Thoracic aorta (tissue), 2 donors: ENCODE measurements around the gene FKBP15. TPM values are rescaled to one million over a fixed set of nuclear protein-coding genes. Genes with fewer than 3 reads are reported as not detected.
"Not testable (repeated sequence)": the region's sequence is repeated elsewhere in the genome, so short reads cannot be mapped to it uniquely, and the experiment has no call there.

ENCODE experiments used
- ATAC-seq: fragments of 150-250 bp; one replicate; pipeline ENCODE4 v1.8.0; 2017; ENCODE audit warnings: low read depth; ENCODE audit not compliant: insufficient number of reproducible peaks, low FRiP score
- DNase-seq: peaks from one replicate; pipeline ENCODE4 v3.0.0-alpha.2; 2020; ENCODE audit warnings: low spot score
- H3K27ac ChIP-seq, 2 donors: fragments of 200-600 bp; sonication (generic); 1 replicate in 1 of 2; 2 replicates in 1 of 2; pipeline ENCODE4 v1.5.1; 2016; ENCODE audit warnings: mild to moderate bottlenecking in 2 of 2, moderate library complexity in 2 of 2
- H3K27me3 ChIP-seq: fragments of 200-600 bp; sonication (generic); replicated peaks from 2 replicates; pipeline ENCODE4 v1.6.0; 2016; ENCODE audit warnings: mild to moderate bottlenecking; ENCODE audit not compliant: insufficient read depth
- H3K36me3 ChIP-seq: fragments of 200-600 bp; sonication (generic); one replicate; pipeline ENCODE4 v1.5.1; 2016
- H3K4me1 ChIP-seq, 2 donors: fragments of 200-600 bp; sonication (generic); 1 replicate in 1 of 2; 2 replicates in 1 of 2; pipeline versions ENCODE4 v1.5.1 to v1.6.0; 2016; ENCODE audit warnings: low read depth in 2 of 2, mild to moderate bottlenecking in 1 of 2; ENCODE audit not compliant: control insufficient read depth in 1 of 2
- H3K4me3 ChIP-seq: fragments of 200-600 bp; sonication (generic); 2 replicates; pipeline ENCODE4 v1.5.1; 2016; ENCODE audit warnings: mild to moderate bottlenecking
- H3K9me3 ChIP-seq: fragments of 200-600 bp; sonication (generic); 2 replicates; pipeline ENCODE4 v1.5.1; 2016
- CTCF ChIP-seq: fragments of 200-600 bp; sonication (generic); IDR thresholded peaks from one replicate; pipeline ENCODE4 v1.5.1; 2019; ENCODE audit warnings: antibody characterized with exemption
- total RNA-seq, 2 donors: library from RNA; depleted of rRNA; stranded (reverse); fragments of >200 nt; gene quantifications; one replicate each; pipeline versions ENCODE4 v1.1.0 to v1.2.3, GENCODE V29; 2016

The FKBP15 gene
- total RNA-seq, 2 donors from 2014 or later = 23.3 to 26.4 TPM

DNA sequence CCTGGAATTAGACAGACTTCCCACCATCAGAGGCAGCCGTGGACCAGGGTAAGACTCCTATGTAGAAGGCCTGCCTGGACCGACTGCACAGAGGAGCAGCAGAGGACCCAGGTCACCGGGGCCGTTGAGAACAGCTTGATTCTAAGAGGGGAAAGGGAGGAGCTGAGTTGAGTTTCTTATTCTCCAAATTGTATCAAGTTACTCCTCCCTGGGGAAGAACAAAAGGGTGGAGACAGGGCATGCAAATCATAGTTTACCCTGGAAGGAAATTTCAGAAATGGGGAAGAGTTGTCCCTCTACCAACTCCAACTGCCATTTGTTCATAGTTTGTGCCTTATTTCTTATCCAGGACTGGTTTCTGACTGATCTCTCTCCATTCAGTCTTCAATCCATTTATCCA, 91.2 kb downstream of the FKBP15 start:
- no peak for TF ChIP-seq CTCF
- Histone ChIP-seq H3K4me1 (no peaks in the 10 kb centered on the region), H3K27ac (no peak overlapping the region), H3K4me3 (no peak overlapping the region), H3K9me3 (no peaks in the 10 kb centered on the region), H3K27me3 (no peaks in the 10 kb centered on the region), H3K36me3 (no peaks in the 10 kb centered on the region)
- DNase-seq = no peak
- ATAC-seq = no peak

- ATAC-seq = no peak
- no peaks in the 10 kb centered on the region for H3K36me3 ChIP-seq
- H3K9me3 ChIP-seq = no peaks in the 10 kb centered on the region
Observed at GRCh38 chr9:113129466-113129865, 91.6 kb downstream of the FKBP15 start.

GRCh38 chr9:113125386-113126035, 95.6 kb downstream of the FKBP15 start:
- DNase-seq = no peak
- ATAC-seq = no peak
- no peak overlapping the region for H3K4me3 ChIP-seq
- H3K27ac ChIP-seq = no peak overlapping the region
- H3K36me3 ChIP-seq = no peaks in the 10 kb centered on the region
- no peaks in the 10 kb centered on the region for H3K27me3 ChIP-seq
- no peaks in the 10 kb centered on the region for H3K9me3 ChIP-seq
- no peak for TF ChIP-seq CTCF
- H3K4me1 ChIP-seq = no peaks in the 10 kb centered on the region

More at GRCh38 chr9:113129466-113129865, 91.6 kb downstream of the FKBP15 start:
- Histone ChIP-seq H3K27ac (no peak overlapping the region), H3K4me1 (no peaks in the 10 kb centered on the region), H3K4me3 (no peak overlapping the region), H3K27me3 (no peaks in the 10 kb centered on the region)
- no peak for TF ChIP-seq CTCF
- no peak for DNase-seq

GRCh38 chr9:113118829-113119228, 102.2 kb downstream of the FKBP15 start:
- H3K4me3 ChIP-seq, H3K36me3 ChIP-seq, H3K27me3 ChIP-seq, H3K9me3 ChIP-seq, ATAC-seq, DNase-seq, H3K27ac ChIP-seq, H3K4me1 ChIP-seq: not testable (repeated sequence)

Other genes starting within 250 kb of the FKBP15 start
- gene ZNF883, start 209.1 kb downstream of the FKBP15 start, total RNA-seq = 1 to 10 TPM in 1 of 2 donors, under 1 TPM in 1; 0.95 to 2.8 TPM
- 1 to 10 TPM; 1.8 to 2.7 TPM for gene ZFP37, start 164.6 kb downstream of the FKBP15 start, total RNA-seq
- gene SLC31A2, start 70.3 kb downstream of the FKBP15 start, total RNA-seq = 10 to 100 TPM; 15.2 to 17.2 TPM
- 10 to 100 TPM; 11.0 to 11.5 TPM for gene SLC31A1, start 267 bp upstream of the FKBP15 start, total RNA-seq
- 10 to 100 TPM; 18.4 to 18.6 TPM for gene CDC26, start 54.3 kb upstream of the FKBP15 start, total RNA-seq
- 10 to 100 TPM; 20.6 to 23.6 TPM for gene PRPF4, start 54.4 kb upstream of the FKBP15 start, total RNA-seq
- not detected for gene RNF183, start 82.1 kb upstream of the FKBP15 start, total RNA-seq
- 1 to 10 TPM; 2.4 to 5.4 TPM for gene WDR31, start 119.0 kb upstream of the FKBP15 start, total RNA-seq
- gene BSPRY, start 128.3 kb upstream of the FKBP15 start, total RNA-seq = under 1 TPM in 1 of 2 donors, not detected in 1; 0.14 TPM
- 10 to 100 TPM; 17.6 to 30.1 TPM for gene HDHD3, start 155.7 kb upstream of the FKBP15 start, total RNA-seq
- 10 to 100 TPM; 23.0 to 26.0 TPM for gene ALAD, start 180.0 kb upstream of the FKBP15 start, total RNA-seq
- 10 to 100 TPM; 24.2 to 32.0 TPM for gene POLE3, start 189.4 kb upstream of the FKBP15 start, total RNA-seq
- under 1 TPM in 1 of 2 donors, not detected in 1; 0.85 TPM for gene C9orf43, start 189.5 kb upstream of the FKBP15 start, total RNA-seq
- gene RGS3, start 242.4 kb upstream of the FKBP15 start, total RNA-seq = 100 to 1,000 TPM; 170 to 202 TPM